ENCODE results near the gene REPS2.

REPS2 gene

GRCh38 chrX:17038277-17038676 is 91.8 kb downstream of the REPS2 start:
- H3K27me3 ChIP-seq (replicated peaks; ENCODE audit: insufficient read depth, low read length): no peaks in the 10 kb centered on the region

GRCh38 chrX:17038681-17039161 is 92.3 kb downstream of the REPS2 start:
- H3K79me2 ChIP-seq (ENCODE audit: low read length): no peaks in the 10 kb centered on the region
- no peak overlapping the region for H3K9ac ChIP-seq (ENCODE audit: low read length)
- H4K20me1 ChIP-seq (ENCODE audit: insufficient read depth, low read length): no peaks in the 10 kb centered on the region
- DNase-seq: peak; percentile 36
- H3F3A ChIP-seq (ENCODE audit: insufficient read depth, low read length): no peaks in the 10 kb centered on the region
- H3K4me1 ChIP-seq (ENCODE audit: low read length): peaks cover 13% of the 10 kb centered on the region
- H3K27me3 ChIP-seq (replicated peaks; ENCODE audit: insufficient read depth, low read length): no peaks in the 10 kb centered on the region
- H3K9me3 ChIP-seq (replicated peaks; ENCODE audit: insufficient read depth, low read length): no peaks in the 10 kb centered on the region
- H2AFZ ChIP-seq (ENCODE audit: low read length): 0 out of 2 replicates have a peak overlapping the region, but pooled peaks have one; percentile 31
- peak overlapping the region; percentile 45; the same call in 1 of the 2 replicates for H3K4me2 ChIP-seq (ENCODE audit: low read depth, low read length)
- no peaks in the 10 kb centered on the region for H3K36me3 ChIP-seq (replicated peaks; ENCODE audit: insufficient read depth, low read length)
- H3K4me3 ChIP-seq (ENCODE audit: low read length): no peak overlapping the region; the same call in 1 of the 2 replicates
- peak overlapping the region; percentile 55; the same call in 1 of the 2 replicates for H3K27ac ChIP-seq (ENCODE audit: low read length)
- TF ChIP-seq EZH2phosphoT487 (IDR thresholded peaks at IDR 0.05; ENCODE audit: low read length) (no peak), EZH2 (optimal IDR thresholded peaks at IDR 0.05; ENCODE audit: low read depth, low read length) (no peak)
- TF ChIP-seq, protein P1, sequence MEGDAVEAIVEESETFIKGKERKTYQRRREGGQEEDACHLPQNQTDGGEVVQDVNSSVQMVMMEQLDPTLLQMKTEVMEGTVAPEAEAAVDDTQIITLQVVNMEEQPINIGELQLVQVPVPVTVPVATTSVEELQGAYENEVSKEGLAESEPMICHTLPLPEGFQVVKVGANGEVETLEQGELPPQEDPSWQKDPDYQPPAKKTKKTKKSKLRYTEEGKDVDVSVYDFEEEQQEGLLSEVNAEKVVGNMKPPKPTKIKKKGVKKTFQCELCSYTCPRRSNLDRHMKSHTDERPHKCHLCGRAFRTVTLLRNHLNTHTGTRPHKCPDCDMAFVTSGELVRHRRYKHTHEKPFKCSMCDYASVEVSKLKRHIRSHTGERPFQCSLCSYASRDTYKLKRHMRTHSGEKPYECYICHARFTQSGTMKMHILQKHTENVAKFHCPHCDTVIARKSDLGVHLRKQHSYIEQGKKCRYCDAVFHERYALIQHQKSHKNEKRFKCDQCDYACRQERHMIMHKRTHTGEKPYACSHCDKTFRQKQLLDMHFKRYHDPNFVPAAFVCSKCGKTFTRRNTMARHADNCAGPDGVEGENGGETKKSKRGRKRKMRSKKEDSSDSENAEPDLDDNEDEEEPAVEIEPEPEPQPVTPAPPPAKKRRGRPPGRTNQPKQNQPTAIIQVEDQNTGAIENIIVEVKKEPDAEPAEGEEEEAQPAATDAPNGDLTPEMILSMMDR (IDR thresholded peaks at IDR 0.05; ENCODE audit: low read length): no peak
- no peaks in the 10 kb centered on the region for H3K9me2 ChIP-seq (replicated peaks; ENCODE audit: insufficient read depth, low read length)

More at GRCh38 chrX:17038277-17038676, 91.8 kb downstream of the REPS2 start:
- TF ChIP-seq EZH2 (optimal IDR thresholded peaks at IDR 0.05; ENCODE audit: low read depth, low read length) (no peak), EZH2phosphoT487 (IDR thresholded peaks at IDR 0.05; ENCODE audit: low read length) (no peak)
- TF ChIP-seq, protein P1 (IDR thresholded peaks at IDR 0.05; ENCODE audit: low read length): no peak
- Histone ChIP-seq H3K79me2 (ENCODE audit: low read length) (no peaks in the 10 kb centered on the region), H3F3A (ENCODE audit: insufficient read depth, low read length) (no peaks in the 10 kb centered on the region), H3K4me3 (ENCODE audit: low read length) (peak overlapping the region; percentile 20; the same call in 1 of the 2 replicates), H3K9ac (ENCODE audit: low read length) (no peak overlapping the region), H4K20me1 (ENCODE audit: insufficient read depth, low read length) (no peaks in the 10 kb centered on the region), H3K27ac (ENCODE audit: low read length) (peak overlapping the region; percentile 55; the same call in 1 of the 2 replicates), H3K4me1 (ENCODE audit: low read length) (peaks cover 13% of the 10 kb centered on the region), H3K9me2 (replicated peaks; ENCODE audit: insufficient read depth, low read length) (no peaks in the 10 kb centered on the region), H3K36me3 (replicated peaks; ENCODE audit: insufficient read depth, low read length) (no peaks in the 10 kb centered on the region), H3K9me3 (replicated peaks; ENCODE audit: insufficient read depth, low read length) (no peaks in the 10 kb centered on the region), H3K4me2 (ENCODE audit: low read depth, low read length) (peak overlapping the region; percentile 45; the same call in 1 of the 2 replicates), H2AFZ (ENCODE audit: low read length) (peak overlapping the region; percentile 31; the same call in 1 of the 2 replicates)
- DNase-seq: no peak

DNA sequence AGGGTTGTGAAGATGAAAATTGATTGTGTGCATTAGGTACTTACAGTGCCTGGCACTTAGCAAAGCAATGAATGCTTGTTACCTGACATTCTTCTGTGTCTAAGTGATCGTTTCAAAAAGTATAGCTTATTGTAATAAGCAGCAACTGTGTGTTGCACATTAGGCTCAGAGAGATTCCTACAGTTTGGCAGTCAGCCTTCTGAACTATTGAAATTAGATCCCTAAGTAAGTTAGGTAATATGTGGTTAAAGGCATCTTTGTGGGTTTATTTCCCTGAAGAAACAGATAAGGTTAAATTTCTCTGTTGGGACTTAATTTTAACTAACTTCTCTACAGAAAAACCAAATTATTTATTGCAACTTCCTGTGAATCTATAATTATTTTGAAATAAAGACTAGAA is 93.4 kb downstream of the REPS2 start:
- Histone ChIP-seq H3K27me3 (replicated peaks; ENCODE audit: insufficient read depth, low read length) (no peaks in the 10 kb centered on the region), H3K27ac (ENCODE audit: low read length) (no peak overlapping the region), H3K79me2 (ENCODE audit: low read length) (no peaks in the 10 kb centered on the region), H2AFZ (ENCODE audit: low read length) (no peak overlapping the region), H4K20me1 (ENCODE audit: insufficient read depth, low read length) (no peaks in the 10 kb centered on the region), H3K4me2 (ENCODE audit: low read depth, low read length) (no peak overlapping the region), H3K9me2 (replicated peaks; ENCODE audit: insufficient read depth, low read length) (no peaks in the 10 kb centered on the region), H3K4me1 (ENCODE audit: low read length) (peaks cover 13% of the 10 kb centered on the region), H3F3A (ENCODE audit: insufficient read depth, low read length) (no peaks in the 10 kb centered on the region), H3K36me3 (replicated peaks; ENCODE audit: insufficient read depth, low read length) (no peaks in the 10 kb centered on the region), H3K9me3 (replicated peaks; ENCODE audit: insufficient read depth, low read length) (no peaks in the 10 kb centered on the region), H3K4me3 (ENCODE audit: low read length) (no peak overlapping the region), H3K9ac (ENCODE audit: low read length) (no peak overlapping the region)
- no peak for TF ChIP-seq EZH2 (optimal IDR thresholded peaks at IDR 0.05; ENCODE audit: low read depth, low read length)
- TF ChIP-seq, protein P1 (IDR thresholded peaks at IDR 0.05; ENCODE audit: low read length): no peak
- no peak for TF ChIP-seq EZH2phosphoT487 (IDR thresholded peaks at IDR 0.05; ENCODE audit: low read length)
- DNase-seq: no peak
